RWPE1 (cell line): ENCODE measurements around the gene ZNF555.
A peak's percentile ranks its signal among the peaks of the same experiment; 100 is the strongest.
"Not testable (repeated sequence)": the region's sequence is repeated elsewhere in the genome, so short reads cannot be mapped to it uniquely, and the experiment has no call there.

Experiments used
- CTCF ChIA-PET: fragments of 350-600 bp; sonication (Branson Sonifier 250); formaldehyde crosslinking; extraction: SDS; loops from one replicate; lab custom pipeline; 2021; lab: Yijun Ruan, JAX
- POLR2A ChIA-PET: fragments of 400-600 bp; formaldehyde crosslinking; extraction: SDS; loops from one replicate; lab custom pipeline; 2020; ENCODE audit warnings: antibody characterized with exemption; ENCODE audit not compliant: low non-redundant PET; lab: Yijun Ruan, JAX
- DNase-seq: peaks from one replicate; pipeline ENCODE4 v3.0.0; 2012; ENCODE audit warnings: low spot score
- H3K27ac ChIP-seq: fragments of 450-650 bp; 2 replicates; pipeline ENCODE4 v1.5.1; 2017
- CTCF ChIP-seq: fragments of 450-650 bp; conservative IDR thresholded peaks from 2 replicates; pipeline ENCODE4 v1.5.1; 2017; ENCODE audit warnings: low read depth, mild to moderate bottlenecking

Gene ZNF555

GRCh38 chr19:2877398-2878331 is 36.4 kb downstream of the ZNF555 start:
- CTCF ChIA-PET, result no interaction called here
- no peak for DNase-seq
- TF ChIP-seq CTCF, result no peak
- POLR2A ChIA-PET, result interaction anchor here (0.6 kb wide), 1 partner anchor 90 kb away, joined by 5 read pairs; no protein-coding TSS in a partner anchor
- no peak overlapping the region for H3K27ac ChIP-seq

DNA sequence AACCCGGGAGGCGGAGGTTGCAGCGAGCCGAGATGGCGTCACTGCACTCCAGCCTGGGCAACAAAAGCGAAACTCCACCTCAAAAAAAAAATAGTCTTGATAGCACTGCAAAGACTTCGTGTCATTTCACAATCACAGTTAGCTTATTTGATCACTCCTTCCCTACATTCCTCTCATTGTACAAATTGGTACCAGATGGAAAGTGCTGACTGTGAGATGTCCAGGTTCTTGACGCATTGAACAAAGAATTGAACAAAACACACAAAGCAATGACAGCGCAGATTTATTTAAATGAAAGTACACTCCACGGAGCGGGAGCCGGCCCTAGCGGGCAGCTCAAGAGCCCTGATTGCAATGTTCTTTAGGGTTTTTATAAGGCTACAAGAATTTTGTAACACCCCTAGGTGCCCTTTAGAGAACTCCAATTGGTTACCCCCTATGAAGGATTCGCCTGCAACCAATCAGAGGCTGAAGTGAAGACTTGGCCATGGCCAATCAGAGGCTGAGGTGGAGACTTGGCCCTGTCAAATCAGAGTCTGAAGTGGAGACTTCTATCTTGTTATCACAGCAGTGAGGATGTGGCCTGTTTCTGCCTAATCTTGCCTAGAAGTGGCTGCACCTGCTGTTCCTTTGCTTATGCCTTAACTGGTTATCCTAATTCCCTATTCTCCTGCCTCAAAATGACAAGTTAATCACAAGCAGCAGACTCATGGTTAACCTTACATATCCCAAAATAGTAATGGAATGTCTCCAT is 42.6 kb downstream of the ZNF555 start:
- ChIA-PET CTCF (interaction anchor here (0.5 to 0.9 kb wide), 2 partner anchors 63 to 1338 kb away, joined by 3 read pairs; no protein-coding TSS in a partner anchor), POLR2A (no interaction called here)
- no peak for DNase-seq
- no peak overlapping the region for H3K27ac ChIP-seq
- no peak for TF ChIP-seq CTCF

DNA sequence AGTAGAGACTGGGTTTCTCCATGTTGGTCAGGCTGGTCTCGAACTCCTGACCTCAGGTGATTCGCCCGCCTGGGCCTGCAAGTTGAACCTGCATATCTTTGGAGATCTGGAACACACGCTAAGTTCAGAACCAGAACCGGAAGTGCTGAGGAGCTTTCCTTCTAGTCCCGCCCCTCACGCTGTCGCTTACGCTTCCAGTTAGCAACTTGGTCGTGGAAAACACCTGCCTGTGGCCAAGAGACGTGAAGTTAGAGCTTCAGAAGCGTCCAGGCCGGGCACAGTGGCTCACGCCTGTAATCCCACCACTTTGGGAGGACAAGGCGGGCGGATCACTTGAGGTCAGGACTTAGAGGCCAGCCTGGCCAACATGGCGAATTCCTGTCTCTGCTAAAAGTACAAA is 44.5 kb downstream of the ZNF555 start:
- CTCF ChIA-PET, result interaction anchor here (0.6 to 1.0 kb wide), 3 partner anchors 14 to 53 kb away, joined by 4 read pairs; no protein-coding TSS in a partner anchor
- POLR2A ChIA-PET, result no interaction called here
- H3K27ac ChIP-seq, result no peak overlapping the region
- TF ChIP-seq CTCF, result no peak
- DNase-seq, result no peak

DNA sequence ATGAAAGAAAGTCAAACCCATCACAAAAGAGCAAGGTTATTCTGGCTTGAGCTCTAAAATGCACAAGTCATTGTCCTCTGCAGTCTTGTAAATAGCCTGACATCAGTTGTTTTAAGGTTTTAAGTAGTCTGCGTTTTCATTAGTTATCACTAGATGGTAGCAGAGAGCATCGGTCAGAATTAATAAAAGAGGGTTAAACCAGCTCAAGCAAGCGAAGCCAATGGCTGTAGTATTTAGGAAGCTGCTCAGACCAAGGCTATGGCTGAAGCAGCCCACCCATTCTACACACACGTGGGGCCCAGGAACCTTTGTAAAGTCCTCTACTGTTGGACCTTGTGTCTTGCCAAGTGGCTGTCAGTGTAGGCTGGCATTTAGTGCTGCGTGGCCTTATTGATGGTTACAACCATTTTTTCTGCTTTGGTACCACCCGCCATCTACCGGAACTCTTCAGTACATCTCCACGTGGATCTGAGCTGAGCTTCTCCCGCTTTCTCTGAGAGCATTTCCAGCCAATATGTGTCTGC is 46.2 kb downstream of the ZNF555 start:
- ChIA-PET POLR2A (interaction anchor here (0.6 to 1.4 kb wide), 3 partner anchors 12 to 156 kb away, joined by 3 to 6 read pairs (median 4); partner anchors contain the start of gene ZNF57), CTCF (interaction anchor here (0.6 to 1.7 kb wide), 11 partner anchors 13 to 238 kb away, joined by 3 to 10 read pairs (median 4); partner anchors contain the start of gene ZNF57)
- TF ChIP-seq CTCF, result peak; percentile 78
- DNase-seq, result peak; percentile 63
- peak overlapping the region; percentile 49; the same call in 1 of the 2 replicates for H3K27ac ChIP-seq

DNA sequence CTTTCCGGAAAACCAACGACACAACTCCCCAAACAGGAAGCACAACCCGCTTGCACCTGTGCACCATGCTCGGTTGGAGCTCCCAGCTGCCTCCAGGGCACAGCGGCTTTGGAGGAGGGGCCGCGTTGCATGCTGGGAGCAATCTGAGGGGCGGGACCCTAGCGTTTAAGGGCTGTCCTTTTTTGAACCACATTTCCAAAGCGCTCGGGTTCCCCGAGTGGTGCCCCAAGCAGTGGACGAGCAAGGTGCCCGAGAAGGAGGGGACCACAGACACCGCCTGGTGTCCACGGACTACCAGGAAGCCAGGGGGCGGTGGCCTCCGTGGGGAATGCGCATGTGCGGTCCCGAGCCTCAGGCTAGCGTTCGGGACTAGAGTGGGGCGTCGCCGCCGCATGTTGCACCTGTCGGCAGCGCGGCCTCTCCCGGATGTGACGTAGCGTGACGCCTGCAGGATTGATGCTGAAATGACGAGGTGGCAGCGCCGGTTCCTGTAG is 47.5 kb downstream of the ZNF555 start:
- CTCF ChIA-PET, result interaction anchor here (0.6 kb wide), 1 partner anchor 9 kb away, joined by 3 read pairs; no protein-coding TSS in a partner anchor

DNA sequence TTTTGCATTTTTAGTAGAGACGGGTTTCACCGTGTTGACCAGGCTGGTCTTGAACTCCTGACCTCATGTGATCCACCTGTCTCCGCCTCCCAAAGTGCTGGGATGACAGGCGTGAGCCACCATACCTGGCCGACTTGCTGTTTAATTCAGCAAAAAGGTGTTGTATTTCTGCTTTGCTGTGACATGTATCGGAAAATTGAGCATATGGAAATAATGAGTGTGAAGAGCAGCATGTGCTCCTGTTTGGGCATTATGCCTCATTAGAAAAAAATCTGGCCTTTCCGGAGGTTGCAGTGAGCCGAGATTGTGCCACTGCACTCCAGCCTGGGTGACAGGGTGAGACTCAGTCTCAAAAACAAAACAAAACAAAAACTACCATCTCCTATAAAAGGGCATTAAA is 49.3 kb downstream of the ZNF555 start:
- H3K27ac ChIP-seq, DNase-seq, CTCF ChIA-PET, POLR2A ChIA-PET: not testable (repeated sequence)

More for the DNA sequence above, 47.5 kb downstream of the ZNF555 start:
- TF ChIP-seq CTCF, result no peak
- peak overlapping the region; percentile 73 for H3K27ac ChIP-seq
- POLR2A ChIA-PET, result interaction anchor here (1.4 kb wide), 1 partner anchor 12 kb away, joined by 3 read pairs; the partner anchor contains the start of gene ZNF57
- DNase-seq, result peak; percentile 30
